ENCODE data around the gene PCDH8.

- TF ChIP-seq CTCF (conservative IDR thresholded peaks at IDR 0.05; ENCODE audit: low read depth in 2 of 2) (no peak), EZH2phosphoT487 (IDR thresholded peaks at IDR 0.05; ENCODE audit: unreplicated experiment) (no peak), POLR2AphosphoS5 (IDR thresholded peaks at IDR 0.05; ENCODE audit: low read depth) (no peak), EZH2 (IDR thresholded peaks at IDR 0.05; ENCODE audit: low read depth, unreplicated experiment) (no peak), ZNF462 (CRISPR knock-in tag; IDR thresholded peaks at IDR 0.05) (no peak), REST (IDR thresholded peaks at IDR 0.05; ENCODE audit: unreplicated experiment) (no peak), JUNB (IDR thresholded peaks at IDR 0.05; ENCODE audit: unreplicated experiment) (no peak), ZNF331 (CRISPR knock-in tag; IDR thresholded peaks at IDR 0.05; ENCODE audit: low read depth) (no peak), CREB1 (CRISPR knock-in tag; IDR thresholded peaks at IDR 0.05; ENCODE audit: low read depth) (no peak), STAT1 (IDR thresholded peaks at IDR 0.05; ENCODE audit: unreplicated experiment) (no peak)
These were observed 54.9 kb downstream of the PCDH8 start for GRCh38 chr13:52793515-52794061.
